ENCODE results near the gene CRB2. TPM values are rescaled to one million over a fixed set of nuclear protein-coding genes. Genes with fewer than 3 reads are reported as not detected.

CRB2 gene
- total RNA-seq, 1 donor from 2014 or later, result 5.3 TPM

DNA sequence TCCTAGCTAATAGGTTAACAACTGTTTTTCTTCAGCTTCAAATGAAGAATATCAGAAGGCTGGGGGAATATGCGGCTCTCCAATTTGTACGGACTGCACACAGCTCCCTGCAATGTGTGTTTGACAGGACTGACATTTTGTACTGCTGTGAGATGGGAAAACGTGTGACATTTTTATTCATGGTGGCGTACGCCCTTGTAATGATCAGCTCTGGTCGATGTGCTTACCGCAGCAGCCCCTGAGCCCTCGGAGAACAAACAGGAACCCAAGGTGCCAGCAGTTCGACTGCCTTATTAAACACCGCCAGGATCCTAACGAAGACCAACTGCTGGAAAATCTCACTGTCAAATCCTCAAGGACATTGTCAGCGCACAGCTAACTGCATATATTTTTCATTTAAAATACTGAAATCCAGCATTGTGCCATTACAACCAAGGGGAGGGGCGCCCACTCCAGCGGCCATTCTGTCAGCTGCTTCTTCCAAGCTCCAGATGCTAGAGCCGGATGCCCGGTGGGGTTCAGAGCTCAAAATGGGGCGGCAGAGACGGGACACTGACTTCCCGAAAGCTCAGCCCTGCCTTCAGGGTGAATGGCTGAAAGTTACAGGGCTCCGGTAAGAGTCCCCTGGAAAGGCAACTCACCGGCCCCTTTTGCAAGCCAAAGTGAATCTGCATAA is 66.8 kb downstream of the CRB2 start:
- no peak for DNase-seq

DNA sequence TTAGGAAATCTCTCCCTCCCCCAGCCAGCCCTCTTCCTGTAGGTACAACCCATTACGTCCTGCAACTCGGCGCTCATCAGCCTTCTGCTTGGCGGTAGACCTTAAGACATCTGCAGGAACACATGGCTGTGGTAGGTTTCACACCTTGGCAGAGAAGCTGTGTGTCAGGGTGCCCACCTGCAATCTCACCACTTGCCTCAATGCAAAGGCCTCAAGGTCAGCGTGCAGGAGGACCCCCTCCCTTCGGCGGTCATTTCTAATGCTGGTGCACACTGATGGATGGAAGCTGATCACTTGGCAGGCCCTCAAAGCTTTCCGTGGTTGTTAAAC is 67.3 kb downstream of the CRB2 start:
- no peak for DNase-seq

DNA sequence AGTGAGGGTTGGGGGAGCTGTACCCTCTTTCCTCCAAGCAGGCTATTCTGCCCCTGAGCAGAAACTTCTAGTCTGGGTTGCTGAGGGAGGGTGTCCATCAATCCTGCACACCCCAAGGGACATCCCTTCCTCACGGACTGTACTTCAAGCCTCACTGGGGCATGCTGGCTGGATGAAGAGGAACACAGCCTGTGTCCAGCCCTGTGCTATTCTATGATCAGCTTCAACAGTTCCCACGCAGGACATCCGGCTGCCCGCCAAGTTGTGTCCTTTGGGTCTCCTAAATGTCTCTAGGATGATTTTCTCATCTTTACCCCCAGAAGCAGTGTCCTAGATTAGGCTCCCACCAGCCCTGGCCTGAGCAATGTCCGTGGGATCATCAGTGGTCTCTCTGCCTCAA is 68.1 kb downstream of the CRB2 start:
- DNase-seq, result no peak

DNA sequence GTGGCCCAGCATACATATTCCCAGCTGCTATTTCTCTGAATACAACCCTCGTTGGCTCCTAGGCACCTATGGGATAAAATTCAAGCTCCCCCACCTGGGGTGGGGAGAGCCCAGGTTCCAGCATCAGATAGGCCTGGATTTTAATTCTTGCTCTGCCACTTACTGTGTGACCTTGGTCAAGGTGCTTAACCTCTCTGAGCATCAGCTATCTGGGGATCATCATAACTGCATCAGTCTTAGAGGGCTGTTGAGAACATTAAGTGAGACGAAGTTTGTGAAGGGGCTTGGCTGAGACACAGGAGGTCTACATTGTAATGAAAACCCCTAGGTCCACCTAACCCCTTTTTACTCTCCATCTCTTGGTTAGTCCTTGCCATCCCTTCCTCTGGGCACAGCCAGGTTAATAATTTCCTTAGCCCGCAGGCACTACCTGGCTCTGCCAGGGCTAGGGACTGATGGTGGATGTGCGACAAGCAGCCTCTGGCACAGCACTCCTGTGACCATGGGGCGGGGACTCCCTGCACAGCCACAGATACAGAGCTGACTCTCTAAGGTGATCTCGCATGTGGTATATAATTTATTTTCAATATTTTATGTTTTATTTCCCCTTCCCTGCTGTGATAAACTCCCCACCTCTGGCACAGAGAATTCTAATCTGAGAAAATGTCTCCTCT is 68.7 kb downstream of the CRB2 start:
- no peak for DNase-seq

DNA sequence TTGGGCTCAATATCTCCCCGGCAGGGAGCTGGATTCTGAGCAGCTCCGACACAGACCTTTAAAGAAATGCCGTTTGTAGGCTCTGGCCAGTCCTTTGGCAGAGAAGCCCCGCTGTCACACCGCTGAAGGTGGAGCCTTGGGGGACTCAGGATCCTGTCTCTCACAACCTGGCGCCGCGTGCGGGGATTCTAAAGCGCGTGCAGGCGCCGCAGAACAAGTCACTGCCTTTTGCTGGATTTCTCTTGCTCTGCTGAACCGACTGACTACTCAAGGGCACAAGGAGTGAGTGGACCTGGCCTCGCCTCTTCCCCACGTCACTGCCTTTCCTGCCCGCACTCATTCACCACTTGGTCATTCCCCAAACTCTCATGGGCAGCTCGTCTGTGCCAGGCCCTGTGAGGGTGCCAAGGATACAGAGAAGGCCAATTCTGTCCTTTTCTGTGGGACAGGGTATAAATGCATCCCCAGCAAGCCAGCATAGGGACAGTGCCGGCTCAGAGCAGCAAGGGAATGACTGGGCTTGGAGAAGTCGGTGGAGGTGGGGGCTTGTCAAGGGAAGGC is 69.3 kb downstream of the CRB2 start:
- no peak for DNase-seq

DNA sequence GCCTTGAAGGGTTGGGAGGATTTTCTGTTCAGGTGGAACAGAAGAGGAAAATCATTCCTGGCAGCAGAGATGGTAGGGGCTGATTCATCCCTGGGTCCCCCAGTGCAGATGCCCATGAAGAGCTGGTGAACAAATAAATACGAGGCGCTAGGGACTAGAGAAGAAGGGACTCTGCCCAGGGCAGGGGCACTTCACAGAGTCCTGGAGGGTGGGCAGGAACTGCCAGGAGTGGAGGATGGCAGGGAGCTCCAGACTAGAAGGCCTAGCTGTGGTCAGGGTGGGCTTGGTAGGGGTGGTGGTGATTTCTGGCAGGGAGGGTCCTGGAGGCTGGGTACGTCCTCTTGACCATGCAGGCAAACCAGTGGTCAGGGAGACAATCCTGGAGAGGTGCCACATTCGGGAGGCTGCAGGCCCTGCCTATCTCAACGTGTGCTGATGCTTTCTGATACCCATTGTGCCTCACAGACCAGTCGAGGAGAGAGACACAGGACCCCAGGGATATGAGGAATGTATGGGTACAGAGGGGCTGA is 69.9 kb downstream of the CRB2 start:
- DNase-seq, result no peak

- DNase-seq, result no peak
Observed at GRCh38 chr9:123426406-123426805, 70.4 kb downstream of the CRB2 start.

Small RNA genes within 50 kb of the gene (small RNA-seq; reads per million reads assigned to genes)
- gene MIR601, result not detected

Other genes with a start within 250 kb of the CRB2 start
- 97.5 TPM for gene STRBP, start 87.6 kb upstream of the CRB2 start, total RNA-seq

Measured in occipital lobe (tissue), 3 donors.